IMR-90 (cell line): Measurements from ENCODE around the gene RAB11FIP3.

Experiments used
- BHLHE40 ChIP-seq: fragments of 150-350 bp; IDR thresholded peaks from 2 replicates; pipeline ENCODE4 v1.6.1; 2016; ENCODE audit warnings: mild to moderate bottlenecking, low read depth, low read length
- CEBPB ChIP-seq: IDR thresholded peaks from 2 replicates; pipeline ENCODE4 v1.6.1; 2012; ENCODE audit warnings: low read depth, low read length, improper control_type of control experiment
- CHD1 ChIP-seq: IDR thresholded peaks from 2 replicates; pipeline ENCODE4 v1.6.1; 2012; ENCODE audit warnings: low read depth, low read length, improper control_type of control experiment
- CTCF ChIP-seq: conservative IDR thresholded peaks from 2 replicates; pipeline ENCODE4 v1.5.1; 2012; ENCODE audit warnings: mild to moderate bottlenecking, low read depth, low read length, improper control_type of control experiment
- FOS ChIP-seq: fragments of 150-350 bp; IDR thresholded peaks from 2 replicates; pipeline ENCODE4 v1.6.1; 2016; ENCODE audit warnings: low read depth, low read length
- MAZ ChIP-seq: IDR thresholded peaks from 2 replicates; pipeline ENCODE4 v1.6.1; 2012; ENCODE audit warnings: low read depth, mild to moderate bottlenecking, low read length, improper control_type of control experiment, moderate library complexity, borderline replicate concordance
- MXI1 ChIP-seq: IDR thresholded peaks from 2 replicates; pipeline ENCODE4 v1.6.1; 2012; ENCODE audit warnings: low read depth, mild to moderate bottlenecking, low read length, moderate library complexity, borderline replicate concordance
- NFE2L2 ChIP-seq: fragments of 150-350 bp; IDR thresholded peaks from 2 replicates; pipeline ENCODE4 v1.6.1; 2016; ENCODE audit warnings: low read depth, mild to moderate bottlenecking, low read length
- POLR2A ChIP-seq: IDR thresholded peaks from 2 replicates; pipeline ENCODE4 v1.6.1; 2012; ENCODE audit warnings: mild to moderate bottlenecking, low read depth, low read length
- RCOR1 ChIP-seq: IDR thresholded peaks from 2 replicates; pipeline ENCODE4 v1.6.1; 2012; ENCODE audit warnings: mild to moderate bottlenecking, low read length, improper control_type of control experiment; ENCODE audit not compliant: insufficient replicate concordance
- RFX5 ChIP-seq: IDR thresholded peaks from 2 replicates; pipeline ENCODE4 v1.8.0; 2012; ENCODE audit warnings: low read depth, mild to moderate bottlenecking, low read length, moderate library complexity
- SMC3 ChIP-seq: fragments of 150-350 bp; IDR thresholded peaks from 2 replicates; pipeline ENCODE4 v1.6.1; 2016; ENCODE audit warnings: low read depth, mild to moderate bottlenecking, antibody characterized with exemption, low read length, moderate library complexity
- USF2 ChIP-seq: fragments of 150-350 bp; IDR thresholded peaks from 2 replicates; pipeline ENCODE4 v1.6.1; 2017; ENCODE audit warnings: mild to moderate bottlenecking, antibody characterized with exemption, low read length, low read depth
- TF ChIP-seq, protein P1 (sequence below): fragments of 150-350 bp; IDR thresholded peaks from 2 replicates; pipeline ENCODE4 v1.6.1; 2016; ENCODE audit warnings: low read depth, mild to moderate bottlenecking, low read length, moderate library complexity, borderline replicate concordance

GRCh38 chr16:426115-426905 lies 861 bp downstream of the RAB11FIP3 start:
- TF ChIP-seq CTCF: no peak
- TF ChIP-seq POLR2A: no peak
- TF ChIP-seq RCOR1: no peak
- TF ChIP-seq BHLHE40: no peak
- no peak for TF ChIP-seq MAZ
- TF ChIP-seq MXI1: no peak
- no peak for TF ChIP-seq RFX5
- TF ChIP-seq SMC3: no peak
- TF ChIP-seq USF2: no peak
- no peak for TF ChIP-seq CEBPB
- TF ChIP-seq CHD1: no peak
- no peak for TF ChIP-seq FOS
- TF ChIP-seq, protein P1, sequence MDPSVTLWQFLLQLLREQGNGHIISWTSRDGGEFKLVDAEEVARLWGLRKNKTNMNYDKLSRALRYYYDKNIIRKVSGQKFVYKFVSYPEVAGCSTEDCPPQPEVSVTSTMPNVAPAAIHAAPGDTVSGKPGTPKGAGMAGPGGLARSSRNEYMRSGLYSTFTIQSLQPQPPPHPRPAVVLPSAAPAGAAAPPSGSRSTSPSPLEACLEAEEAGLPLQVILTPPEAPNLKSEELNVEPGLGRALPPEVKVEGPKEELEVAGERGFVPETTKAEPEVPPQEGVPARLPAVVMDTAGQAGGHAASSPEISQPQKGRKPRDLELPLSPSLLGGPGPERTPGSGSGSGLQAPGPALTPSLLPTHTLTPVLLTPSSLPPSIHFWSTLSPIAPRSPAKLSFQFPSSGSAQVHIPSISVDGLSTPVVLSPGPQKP: no peak
- no peak for TF ChIP-seq NFE2L2
